Mesothelial cell of epicardium (in vitro differentiated cells): ENCODE measurements around the gene FGA. TPM values are rescaled to one million over a fixed set of nuclear protein-coding genes. Genes with fewer than 3 reads are reported as not detected.
A peak's percentile ranks its signal among the peaks of the same experiment; 100 is the strongest.

Experiments used
- DNase-seq, 2 experiments: peaks; one replicate each; pipeline ENCODE4 v3.0.0; 2021; ENCODE audit warnings: low spot score in 2 of 2; ENCODE audit not compliant: unreplicated experiment in 2 of 2
- H3K27ac Mint-ChIP-seq: 2 replicates; pipeline ENCODE4 v1.8.0; 2021; ENCODE audit warnings: mixed read lengths
- H3K27me3 Mint-ChIP-seq: 2 replicates; pipeline ENCODE4 v1.8.0; 2021; ENCODE audit warnings: low read depth, mixed read lengths
- H3K36me3 Mint-ChIP-seq: 2 replicates; pipeline ENCODE4 v1.8.0; 2021; ENCODE audit warnings: mixed read lengths
- H3K4me1 Mint-ChIP-seq: 2 replicates; pipeline ENCODE4 v1.8.0; 2021; ENCODE audit warnings: mixed read lengths
- H3K4me3 Mint-ChIP-seq: 2 replicates; pipeline ENCODE4 v1.8.0; 2021; ENCODE audit warnings: mild to moderate bottlenecking, moderate library complexity, mixed read lengths
- H3K9me3 Mint-ChIP-seq: 2 replicates; pipeline ENCODE4 v1.8.0; 2021; ENCODE audit warnings: mixed read lengths
- total RNA-seq: library from RNA; stranded (reverse); gene quantifications from 3 replicates; pipeline ENCODE4 v1.2.1, GENCODE V29; 2021
- TF ChIP-seq, protein P1 (sequence below): fragments of 200-600 bp; sonication (generic); IDR thresholded peaks from one replicate; pipeline ENCODE4 v1.5.0; 2021; ENCODE audit warnings: antibody characterized with exemption; ENCODE audit not compliant: unreplicated experiment

The FGA gene
- total RNA-seq, 1 donor from 2014 or later, result not detected

GRCh38 chr4:154612472-154613414, 22.2 kb upstream of the FGA start, which contains the start of gene FGG:
Gene FGG, minus strand, starts transcription at chr4:154612656. Its CDS starts 47 bp downstream, at chr4:154612609.
- TF ChIP-seq, protein P1, sequence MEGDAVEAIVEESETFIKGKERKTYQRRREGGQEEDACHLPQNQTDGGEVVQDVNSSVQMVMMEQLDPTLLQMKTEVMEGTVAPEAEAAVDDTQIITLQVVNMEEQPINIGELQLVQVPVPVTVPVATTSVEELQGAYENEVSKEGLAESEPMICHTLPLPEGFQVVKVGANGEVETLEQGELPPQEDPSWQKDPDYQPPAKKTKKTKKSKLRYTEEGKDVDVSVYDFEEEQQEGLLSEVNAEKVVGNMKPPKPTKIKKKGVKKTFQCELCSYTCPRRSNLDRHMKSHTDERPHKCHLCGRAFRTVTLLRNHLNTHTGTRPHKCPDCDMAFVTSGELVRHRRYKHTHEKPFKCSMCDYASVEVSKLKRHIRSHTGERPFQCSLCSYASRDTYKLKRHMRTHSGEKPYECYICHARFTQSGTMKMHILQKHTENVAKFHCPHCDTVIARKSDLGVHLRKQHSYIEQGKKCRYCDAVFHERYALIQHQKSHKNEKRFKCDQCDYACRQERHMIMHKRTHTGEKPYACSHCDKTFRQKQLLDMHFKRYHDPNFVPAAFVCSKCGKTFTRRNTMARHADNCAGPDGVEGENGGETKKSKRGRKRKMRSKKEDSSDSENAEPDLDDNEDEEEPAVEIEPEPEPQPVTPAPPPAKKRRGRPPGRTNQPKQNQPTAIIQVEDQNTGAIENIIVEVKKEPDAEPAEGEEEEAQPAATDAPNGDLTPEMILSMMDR, result no peak
- H3K4me3 Mint-ChIP-seq, result no peak within 1 kb of the TSS
- H3K36me3 Mint-ChIP-seq, result no peaks in the 10 kb centered on the region
- peaks cover 16% of the 10 kb centered on the region for H3K4me1 Mint-ChIP-seq
- peak within 1 kb of the TSS; percentile 12 for H3K27ac Mint-ChIP-seq
- DNase-seq, result no peak
- H3K27me3 Mint-ChIP-seq, result peaks cover 23% of the 10 kb centered on the region
- H3K9me3 Mint-ChIP-seq, result no peaks in the 10 kb centered on the region

- Mint-ChIP-seq H3K27me3 (peaks cover 31% of the 10 kb centered on the region), H3K36me3 (no peaks in the 10 kb centered on the region), H3K27ac (peak overlapping the region; percentile 12), H3K4me3 (no peak overlapping the region), H3K4me1 (peaks cover 12% of the 10 kb centered on the region), H3K9me3 (no peaks in the 10 kb centered on the region)
- TF ChIP-seq, protein P1, result no peak
- no peak for DNase-seq
Measured at GRCh38 chr4:154611833-154612232, 21.3 kb upstream of the FGA start.

DNA sequence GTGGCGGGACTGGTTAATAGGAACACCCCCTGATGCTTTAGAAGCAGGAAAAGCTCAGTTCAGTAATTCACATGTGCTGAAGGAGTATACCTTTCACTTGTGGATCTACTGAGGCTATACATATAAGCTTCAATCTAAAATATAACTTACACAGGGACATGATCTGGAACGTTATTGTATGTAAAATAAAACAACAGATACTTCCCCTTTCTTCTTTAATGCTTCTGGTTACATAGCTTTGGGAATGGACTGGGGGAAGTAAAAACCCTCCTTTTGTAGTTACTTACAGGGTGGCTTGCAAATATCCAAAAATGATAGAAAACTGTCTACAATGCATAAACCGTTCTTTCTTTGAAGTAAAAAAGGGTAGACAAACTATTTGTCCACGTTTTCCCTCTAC, 20.0 kb upstream of the FGA start:
- no peak overlapping the region for H3K4me3 Mint-ChIP-seq
- TF ChIP-seq, protein P1, result no peak
- no peak overlapping the region for H3K27ac Mint-ChIP-seq
- H3K36me3 Mint-ChIP-seq, result no peaks in the 10 kb centered on the region
- peaks cover 5% of the 10 kb centered on the region for H3K4me1 Mint-ChIP-seq
- peaks cover 38% of the 10 kb centered on the region for H3K27me3 Mint-ChIP-seq
- H3K9me3 Mint-ChIP-seq, result no peaks in the 10 kb centered on the region
- DNase-seq, result no peak

DNA sequence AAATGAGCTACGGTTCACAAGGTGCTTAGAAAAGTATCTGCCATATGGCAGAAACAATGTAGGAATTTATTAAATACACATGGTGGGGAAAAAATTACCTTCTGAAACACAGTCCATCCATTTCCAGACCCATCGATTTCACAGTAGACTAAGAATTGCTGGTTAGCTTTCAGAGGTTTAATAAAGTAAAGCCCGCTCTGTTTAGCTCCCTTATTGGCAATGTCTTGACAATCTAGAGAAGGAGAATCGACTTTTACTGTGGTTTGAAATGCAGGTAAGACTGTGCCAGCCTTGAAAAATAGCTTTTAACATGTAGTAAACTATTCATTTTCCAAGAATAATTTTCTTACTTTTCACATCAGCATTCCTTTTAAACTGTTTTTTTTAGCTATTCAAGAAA, 19.0 kb upstream of the FGA start:
- no peak for DNase-seq
- Mint-ChIP-seq H3K4me1 (peaks cover 4% of the 10 kb centered on the region), H3K27ac (no peak overlapping the region), H3K36me3 (no peaks in the 10 kb centered on the region), H3K9me3 (no peaks in the 10 kb centered on the region), H3K27me3 (peaks cover 42% of the 10 kb centered on the region), H3K4me3 (no peak overlapping the region)
- TF ChIP-seq, protein P1, result no peak

- Mint-ChIP-seq H3K4me1 (peaks cover 4% of the 10 kb centered on the region), H3K36me3 (no peaks in the 10 kb centered on the region), H3K27ac (no peak overlapping the region), H3K9me3 (no peaks in the 10 kb centered on the region), H3K27me3 (peaks cover 45% of the 10 kb centered on the region), H3K4me3 (no peak overlapping the region)
- DNase-seq, result no peak
- TF ChIP-seq, protein P1, result no peak
Measured at GRCh38 chr4:154608361-154609252, 18.1 kb upstream of the FGA start.
